ENCODE data around the gene FLRT2. TPM values are rescaled to one million over a fixed set of nuclear protein-coding genes. Genes with fewer than 3 reads are reported as not detected.

Gene FLRT2
- total RNA-seq, 2 experiments from 2014 or later, result not detected

DNA sequence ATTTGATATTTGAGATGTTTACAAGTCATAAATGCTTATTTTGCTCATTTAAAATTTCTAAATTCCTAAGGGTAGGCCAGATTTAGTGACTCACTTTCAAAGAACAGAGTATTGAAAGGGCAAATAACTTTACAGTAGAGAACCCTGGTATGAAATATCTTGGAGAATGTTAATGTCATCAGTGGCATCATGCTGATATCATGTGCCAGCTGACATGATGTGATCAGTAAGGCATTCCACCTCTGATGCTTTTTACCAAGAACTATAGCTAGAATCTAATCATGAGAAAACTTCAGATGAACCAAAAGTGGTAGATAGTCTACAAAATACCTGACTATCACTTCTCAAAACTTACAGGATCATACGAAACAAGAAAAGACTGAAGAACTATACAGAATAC is 2.9 kb upstream of the FLRT2 start:
- Mint-ChIP-seq H3K27ac (no peak overlapping the region), H3K4me3 (no peak overlapping the region), H3K9me3 (peaks cover 2% of the 10 kb centered on the region), H3K36me3 (peaks cover 2% of the 10 kb centered on the region), H3K4me1 (peaks cover 14% of the 10 kb centered on the region), H3K27me3 (peaks cover 60% of the 10 kb centered on the region)
- no peak for DNase-seq

DNA sequence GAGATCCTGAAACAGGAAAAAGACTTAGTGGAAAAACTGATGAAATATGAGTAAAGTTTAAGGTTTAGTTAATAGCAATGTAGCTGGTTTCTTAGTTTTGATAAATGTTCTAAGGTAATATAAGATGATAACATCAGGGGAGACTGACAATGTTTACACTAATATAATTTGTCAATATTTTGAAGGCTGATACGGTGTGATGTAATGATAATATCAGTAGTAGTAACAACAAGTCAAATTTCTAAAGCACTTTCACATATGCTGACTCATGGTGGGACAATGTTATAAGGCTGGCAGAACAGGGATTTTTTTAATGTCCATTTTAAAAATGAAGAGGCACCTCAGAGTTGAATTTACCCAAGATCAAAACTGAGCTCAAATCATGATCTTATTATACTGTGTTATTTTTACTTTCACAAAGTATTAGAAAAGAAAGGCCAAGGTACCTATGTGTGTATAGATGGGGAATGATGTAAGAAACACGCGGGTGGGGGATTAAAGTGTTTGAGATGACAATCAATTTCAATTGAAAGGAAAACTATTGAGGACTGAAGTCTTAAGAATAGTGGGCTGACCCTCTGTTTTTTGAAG is 2.4 kb upstream of the FLRT2 start:
- Mint-ChIP-seq H3K4me1 (peaks cover 18% of the 10 kb centered on the region), H3K36me3 (peaks cover 2% of the 10 kb centered on the region), H3K27me3 (peaks cover 66% of the 10 kb centered on the region), H3K4me3 (no peak overlapping the region), H3K9me3 (peaks cover 2% of the 10 kb centered on the region), H3K27ac (no peak overlapping the region)
- DNase-seq, result no peak

DNA sequence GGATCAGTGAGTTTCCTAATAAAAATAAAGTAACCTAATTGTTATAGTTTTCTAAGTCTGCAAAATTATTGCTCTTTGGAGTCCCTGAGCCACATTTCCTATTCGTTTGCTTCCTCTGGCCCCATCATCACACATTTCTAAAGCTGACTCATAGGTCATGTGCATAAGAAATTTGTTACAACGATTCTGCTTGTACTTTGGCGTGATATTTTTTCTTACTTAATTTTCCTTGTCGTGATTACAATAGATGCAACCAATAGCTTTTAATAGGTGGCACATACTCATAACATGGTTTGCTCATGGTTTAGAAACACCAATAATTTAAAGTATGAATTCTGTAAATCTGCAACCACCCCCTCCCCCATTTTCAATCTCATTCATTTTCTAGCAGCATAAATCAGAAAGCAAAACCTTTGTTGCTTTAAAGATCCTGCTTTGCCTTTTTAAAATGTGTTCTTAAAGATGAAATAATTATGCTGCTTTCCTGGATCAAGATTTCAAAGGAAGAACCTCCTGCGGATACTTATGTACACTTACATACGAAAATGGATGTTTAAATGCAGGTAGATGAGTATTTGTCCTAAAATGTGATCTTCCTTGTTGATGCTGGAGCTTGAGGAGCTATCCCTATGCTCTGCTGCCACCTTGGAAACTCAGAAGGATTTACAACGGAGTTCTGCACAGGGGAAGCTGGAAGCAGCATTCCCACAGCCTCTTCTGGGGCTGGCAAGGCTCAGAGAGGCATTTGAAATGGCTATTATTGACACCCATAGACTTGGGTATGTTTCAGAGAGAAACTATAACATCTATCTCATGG is 1.7 kb upstream of the FLRT2 start:
- Mint-ChIP-seq H3K36me3 (peaks cover 2% of the 10 kb centered on the region), H3K4me3 (no peak overlapping the region), H3K4me1 (peaks cover 22% of the 10 kb centered on the region), H3K9me3 (peaks cover 2% of the 10 kb centered on the region), H3K27ac (no peak overlapping the region), H3K27me3 (peaks cover 71% of the 10 kb centered on the region)
- no peak for DNase-seq

DNA sequence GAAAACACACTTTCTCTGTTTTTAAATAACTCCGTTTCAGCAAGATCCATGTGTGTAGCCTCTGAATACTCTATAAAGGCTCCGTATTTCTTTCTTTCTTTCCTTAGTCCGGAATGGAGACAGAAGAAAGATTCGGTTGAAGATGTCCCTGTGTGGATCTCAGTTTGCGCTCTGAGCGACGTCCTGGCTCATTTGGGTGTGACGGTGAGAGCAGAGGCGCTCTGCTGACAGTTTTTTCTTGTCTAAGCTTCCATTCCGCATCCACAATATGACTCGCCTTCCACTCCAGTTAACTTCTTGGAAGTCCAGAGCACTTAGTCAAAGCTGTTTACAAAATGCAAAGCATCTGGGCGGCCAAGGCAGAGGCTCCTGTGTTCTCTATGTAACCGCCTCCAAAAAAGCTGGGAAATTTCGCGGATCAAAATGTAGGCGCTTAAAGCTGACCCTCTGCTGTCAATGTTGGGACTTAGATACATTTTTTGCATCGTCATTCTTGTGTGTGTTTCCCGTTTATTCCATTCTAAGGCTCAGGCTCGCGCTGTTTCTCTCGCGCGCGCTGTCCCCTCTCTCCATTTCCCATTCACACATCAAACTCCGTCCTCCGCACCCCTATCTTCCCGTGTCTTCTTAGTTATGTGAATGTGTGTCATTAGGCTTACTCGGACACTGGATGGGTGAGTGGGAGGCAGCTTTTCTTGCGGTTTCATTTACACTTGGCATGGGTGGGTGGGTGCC is 880 bp upstream of the FLRT2 start:
- H3K27ac Mint-ChIP-seq, result no peak overlapping the region
- H3K9me3 Mint-ChIP-seq, result peaks cover 2% of the 10 kb centered on the region
- peaks cover 22% of the 10 kb centered on the region for H3K4me1 Mint-ChIP-seq
- DNase-seq, result no peak
- H3K4me3 Mint-ChIP-seq, result no peak overlapping the region
- peaks cover 2% of the 10 kb centered on the region for H3K36me3 Mint-ChIP-seq
- peaks cover 78% of the 10 kb centered on the region for H3K27me3 Mint-ChIP-seq

DNA sequence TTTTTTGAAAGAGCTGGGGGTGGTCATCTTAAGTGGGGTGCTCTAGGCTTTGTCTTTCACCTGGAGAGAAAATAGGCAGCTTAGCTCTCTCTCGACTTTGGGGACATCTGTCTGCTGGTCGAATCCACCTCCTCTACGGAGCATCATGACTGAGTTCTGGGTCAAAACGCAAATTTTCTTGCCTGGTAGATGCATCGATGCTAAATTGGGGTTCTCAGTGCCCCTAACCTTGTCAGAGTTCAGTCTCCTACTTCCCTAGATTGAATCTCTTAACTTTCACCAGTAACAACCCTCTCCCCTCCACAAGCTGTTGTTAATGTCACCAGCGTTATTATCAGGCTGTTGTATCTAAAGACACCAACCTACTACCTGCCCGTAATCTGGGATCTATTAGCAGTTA is 682 bp downstream of the FLRT2 start:
- Mint-ChIP-seq H3K27ac (no peak overlapping the region), H3K36me3 (peaks cover 2% of the 10 kb centered on the region), H3K4me1 (peaks cover 22% of the 10 kb centered on the region), H3K27me3 (peaks cover 89% of the 10 kb centered on the region), H3K9me3 (peaks cover 3% of the 10 kb centered on the region), H3K4me3 (no peak overlapping the region)
- DNase-seq, result no peak

GRCh38 chr14:85531141-85531586 is 1.2 kb downstream of the FLRT2 start:
- H3K27me3 Mint-ChIP-seq, result peaks cover 89% of the 10 kb centered on the region
- peaks cover 2% of the 10 kb centered on the region for H3K36me3 Mint-ChIP-seq
- no peak overlapping the region for H3K4me3 Mint-ChIP-seq
- H3K27ac Mint-ChIP-seq, result no peak overlapping the region
- H3K9me3 Mint-ChIP-seq, result peaks cover 2% of the 10 kb centered on the region
- no peak for DNase-seq
- peaks cover 22% of the 10 kb centered on the region for H3K4me1 Mint-ChIP-seq

GRCh38 chr14:85531587-85532373 is 1.8 kb downstream of the FLRT2 start:
- H3K9me3 Mint-ChIP-seq, result peaks cover 1% of the 10 kb centered on the region
- H3K36me3 Mint-ChIP-seq, result peaks cover 2% of the 10 kb centered on the region
- H3K4me1 Mint-ChIP-seq, result peaks cover 22% of the 10 kb centered on the region
- H3K27ac Mint-ChIP-seq, result no peak overlapping the region
- peaks cover 90% of the 10 kb centered on the region for H3K27me3 Mint-ChIP-seq
- no peak overlapping the region for H3K4me3 Mint-ChIP-seq
- no peak for DNase-seq

DNA sequence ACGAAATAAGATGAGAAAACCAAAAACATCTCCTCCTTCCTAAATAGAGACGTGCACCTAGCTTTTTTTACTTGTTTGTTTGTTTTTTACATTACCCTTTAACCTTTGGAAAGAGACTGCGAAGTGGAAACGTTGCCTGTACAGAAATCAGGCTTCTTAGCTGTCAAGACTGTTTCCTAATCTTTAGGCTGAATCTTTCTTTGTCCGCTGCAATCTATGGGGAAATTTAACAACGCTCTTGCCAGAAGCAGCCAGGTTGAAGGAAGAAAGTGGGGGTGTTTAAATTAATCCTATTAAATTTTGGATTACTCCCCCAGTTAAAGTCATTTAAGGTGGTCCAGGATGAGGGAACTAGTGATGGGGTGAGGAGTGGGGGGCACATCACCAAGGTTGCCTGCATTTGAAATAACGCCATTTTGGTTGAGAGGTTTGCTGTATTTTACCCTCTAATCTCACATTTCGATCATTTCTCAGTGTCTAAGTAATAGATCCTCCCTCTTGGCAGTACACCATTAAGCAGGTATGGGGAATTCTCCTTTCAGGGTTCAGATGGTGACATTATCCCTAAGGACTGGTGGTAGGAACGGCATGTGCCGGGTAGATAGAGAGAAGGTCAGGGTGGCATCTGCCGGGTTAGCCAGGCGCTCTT is 2.6 kb downstream of the FLRT2 start:
- Mint-ChIP-seq H3K4me3 (no peak overlapping the region), H3K9me3 (peaks cover 1% of the 10 kb centered on the region), H3K27me3 (peaks cover 87% of the 10 kb centered on the region), H3K36me3 (peaks cover 2% of the 10 kb centered on the region), H3K4me1 (peaks cover 20% of the 10 kb centered on the region), H3K27ac (no peak overlapping the region)
- DNase-seq, result no peak

DNA sequence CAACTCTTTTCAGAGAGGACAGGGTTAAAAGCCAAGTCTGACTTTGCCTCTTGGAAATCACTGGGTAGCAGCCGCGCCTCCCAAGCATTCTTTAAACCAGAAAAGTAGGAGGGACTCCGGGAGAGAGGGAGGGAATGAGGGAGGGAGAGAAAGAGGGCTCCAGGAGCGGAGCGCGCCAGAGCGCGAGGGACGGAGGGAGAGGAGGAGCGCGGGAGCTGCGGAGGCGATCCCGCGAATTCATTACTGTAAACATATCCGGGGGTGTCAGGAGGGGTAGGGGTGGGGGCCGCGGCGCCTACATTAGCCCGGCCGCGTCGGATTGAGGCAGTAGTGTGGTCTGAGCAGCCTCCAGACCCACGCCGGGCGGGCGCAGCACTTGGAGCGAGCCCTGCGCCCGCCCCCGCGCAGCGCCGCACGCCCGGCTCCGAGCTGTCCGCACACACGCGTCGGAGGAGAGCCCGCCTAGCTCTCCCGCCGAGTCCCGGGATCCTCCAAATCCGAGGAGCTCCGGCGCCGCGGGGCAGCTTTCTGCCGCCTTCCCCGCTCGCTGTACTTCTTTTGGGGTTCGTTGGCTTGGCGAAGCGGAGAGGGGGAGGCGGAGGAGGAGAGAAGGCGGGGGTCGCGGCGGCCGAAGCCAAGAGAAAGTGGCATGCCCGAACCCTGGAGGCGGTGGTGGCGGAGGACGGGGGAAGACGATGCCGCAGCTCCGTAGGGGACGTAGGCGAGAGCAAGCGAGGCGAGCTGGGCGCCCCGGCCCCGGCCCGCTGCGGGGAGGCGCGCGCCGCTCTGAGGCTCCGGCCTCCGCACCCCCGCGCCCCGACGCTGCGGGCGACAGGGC is 3.3 kb downstream of the FLRT2 start:
- H3K27me3 Mint-ChIP-seq, result peaks cover 84% of the 10 kb centered on the region
- peaks cover 1% of the 10 kb centered on the region for H3K9me3 Mint-ChIP-seq
- no peak overlapping the region for H3K4me3 Mint-ChIP-seq
- H3K36me3 Mint-ChIP-seq, result peaks cover 2% of the 10 kb centered on the region
- no peak overlapping the region for H3K27ac Mint-ChIP-seq
- no peak for DNase-seq
- H3K4me1 Mint-ChIP-seq, result peaks cover 15% of the 10 kb centered on the region

- Mint-ChIP-seq H3K4me3 (no peak overlapping the region), H3K27ac (no peak overlapping the region), H3K9me3 (peaks cover 1% of the 10 kb centered on the region), H3K36me3 (peaks cover 2% of the 10 kb centered on the region), H3K27me3 (peaks cover 81% of the 10 kb centered on the region), H3K4me1 (peaks cover 15% of the 10 kb centered on the region)
- no peak for DNase-seq
These were observed 3.9 kb downstream of the FLRT2 start for GRCh38 chr14:85533861-85534291.

DNA sequence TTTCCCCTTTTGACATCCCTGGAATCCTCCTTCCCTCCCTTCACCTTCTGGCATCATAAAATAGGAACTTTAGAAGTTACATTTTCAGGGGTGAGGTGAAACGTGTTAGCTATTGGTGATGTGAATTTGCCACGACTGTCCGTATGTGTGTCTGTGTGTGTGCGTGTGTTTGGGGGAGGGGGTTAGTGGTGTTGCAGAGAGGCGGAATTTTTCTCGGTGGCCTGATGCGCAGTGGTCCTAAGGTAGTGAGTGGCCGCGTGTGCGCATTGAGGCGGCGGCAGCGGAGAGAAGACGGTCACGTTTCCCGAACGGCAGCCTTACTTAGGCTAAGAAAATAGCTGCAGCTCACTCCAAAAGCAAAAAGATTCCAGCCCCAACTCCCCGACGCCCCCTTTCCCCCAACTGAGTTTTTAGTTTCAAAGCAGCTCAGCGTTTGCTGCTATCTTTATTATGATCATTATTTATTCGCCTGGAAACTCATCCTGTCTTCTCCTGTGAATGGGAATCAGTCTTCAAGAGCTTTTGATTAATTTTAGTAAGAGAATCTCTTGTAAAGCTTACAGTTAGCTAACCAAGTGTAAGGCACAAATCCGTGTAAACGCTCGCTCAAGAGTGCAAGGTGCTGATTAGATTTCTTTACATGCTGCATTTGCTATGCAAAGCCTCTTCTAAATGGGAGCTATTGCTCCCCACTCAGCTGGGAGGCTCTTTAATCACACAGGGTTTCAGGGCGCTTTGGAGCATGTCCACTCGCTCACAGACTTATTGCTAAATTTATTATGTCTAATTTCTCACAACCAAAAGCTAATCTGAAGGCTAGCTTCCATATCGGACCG is 4.7 kb downstream of the FLRT2 start:
- peaks cover 12% of the 10 kb centered on the region for H3K4me1 Mint-ChIP-seq

DNA sequence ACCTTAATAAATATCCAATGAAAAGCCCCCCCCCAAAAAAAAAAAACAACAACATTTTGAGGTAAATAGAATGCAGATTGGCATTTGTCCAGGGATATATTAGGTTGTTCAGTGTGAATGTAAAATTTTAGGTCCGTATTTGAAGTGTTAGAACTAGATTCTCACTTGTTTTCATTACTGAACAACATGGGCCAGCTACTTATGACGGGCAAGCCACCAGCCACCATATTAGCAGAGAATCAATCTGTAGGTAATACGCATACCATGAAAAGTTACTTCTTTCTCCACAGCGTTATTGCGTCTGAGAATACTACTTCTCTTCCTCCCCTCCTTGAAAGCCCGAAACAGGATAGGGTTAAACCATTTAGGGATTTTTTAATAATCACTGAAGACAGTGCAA is 5.4 kb downstream of the FLRT2 start:
- Mint-ChIP-seq H3K27me3 (peaks cover 66% of the 10 kb centered on the region), H3K9me3 (peaks cover 1% of the 10 kb centered on the region), H3K27ac (no peak overlapping the region), H3K36me3 (no peaks in the 10 kb centered on the region), H3K4me3 (no peak overlapping the region), H3K4me1 (peaks cover 11% of the 10 kb centered on the region)
- DNase-seq, result no peak

More for the DNA sequence above, 4.7 kb downstream of the FLRT2 start:
- Mint-ChIP-seq H3K36me3 (no peaks in the 10 kb centered on the region), H3K27me3 (peaks cover 73% of the 10 kb centered on the region), H3K4me3 (no peak overlapping the region), H3K9me3 (peaks cover 1% of the 10 kb centered on the region), H3K27ac (no peak overlapping the region)
- no peak for DNase-seq
